WI38 (cell line): ENCODE results near the gene LIPA.

ENCODE experiments used
- H3K4me3 ChIP-seq: 2 replicates; pipeline ENCODE4 v1.5.1; 2011; ENCODE audit warnings: low read depth, mild to moderate bottlenecking, control low read depth, low read length
- TF ChIP-seq, protein P1 (sequence below): IDR thresholded peaks from 2 replicates; pipeline ENCODE4 v1.5.1; 2012; ENCODE audit warnings: low read depth, mild to moderate bottlenecking, control low read depth, low read length

Gene LIPA

DNA sequence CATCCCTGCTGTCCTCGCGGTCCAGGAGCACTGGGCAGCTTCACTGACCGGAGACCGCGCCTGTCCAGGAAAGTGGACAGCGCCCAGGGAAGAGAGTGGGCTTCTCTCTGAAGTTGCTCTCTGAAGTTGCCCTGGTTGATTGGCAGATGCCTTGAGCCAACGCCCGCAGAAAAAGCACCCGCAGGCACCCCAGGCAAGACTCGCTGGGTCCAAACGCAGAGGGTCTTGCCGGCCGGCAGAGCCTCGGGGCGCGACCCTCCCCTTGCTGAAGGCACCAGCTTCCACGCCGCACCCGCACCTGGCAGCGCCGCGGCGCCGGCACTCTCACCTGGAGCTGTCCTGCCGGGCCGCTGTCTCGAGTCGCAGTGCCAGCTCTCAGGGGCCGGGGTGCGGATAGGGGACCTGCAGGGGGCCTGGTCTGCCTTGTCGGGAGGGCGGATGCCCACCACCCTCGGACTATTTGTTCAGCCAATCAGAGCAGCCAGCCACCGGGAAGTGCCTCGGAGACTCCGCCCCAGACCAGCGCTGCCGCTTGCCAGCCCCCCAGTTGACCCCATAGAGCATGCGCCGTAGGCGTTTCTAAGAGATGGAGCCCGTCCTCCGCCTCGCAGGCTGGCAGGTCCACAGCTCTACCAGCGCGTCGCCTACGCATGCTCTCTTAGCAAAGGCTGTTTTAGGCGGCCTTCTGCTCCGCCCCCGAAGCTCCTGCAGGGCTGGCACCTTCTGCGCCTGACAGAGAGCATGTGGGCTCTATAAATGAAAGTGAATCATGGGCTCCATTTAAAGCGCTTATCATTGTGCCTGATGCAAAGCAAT is at the start of gene LIPA:
LIPA (minus strand) TSS at position 367 of the 816 bp plus-strand sequence. CDS start 4,127 bp downstream, outside the sequence.
- peak within 1 kb of the TSS; percentile 78 for H3K4me3 ChIP-seq
- TF ChIP-seq, protein P1, sequence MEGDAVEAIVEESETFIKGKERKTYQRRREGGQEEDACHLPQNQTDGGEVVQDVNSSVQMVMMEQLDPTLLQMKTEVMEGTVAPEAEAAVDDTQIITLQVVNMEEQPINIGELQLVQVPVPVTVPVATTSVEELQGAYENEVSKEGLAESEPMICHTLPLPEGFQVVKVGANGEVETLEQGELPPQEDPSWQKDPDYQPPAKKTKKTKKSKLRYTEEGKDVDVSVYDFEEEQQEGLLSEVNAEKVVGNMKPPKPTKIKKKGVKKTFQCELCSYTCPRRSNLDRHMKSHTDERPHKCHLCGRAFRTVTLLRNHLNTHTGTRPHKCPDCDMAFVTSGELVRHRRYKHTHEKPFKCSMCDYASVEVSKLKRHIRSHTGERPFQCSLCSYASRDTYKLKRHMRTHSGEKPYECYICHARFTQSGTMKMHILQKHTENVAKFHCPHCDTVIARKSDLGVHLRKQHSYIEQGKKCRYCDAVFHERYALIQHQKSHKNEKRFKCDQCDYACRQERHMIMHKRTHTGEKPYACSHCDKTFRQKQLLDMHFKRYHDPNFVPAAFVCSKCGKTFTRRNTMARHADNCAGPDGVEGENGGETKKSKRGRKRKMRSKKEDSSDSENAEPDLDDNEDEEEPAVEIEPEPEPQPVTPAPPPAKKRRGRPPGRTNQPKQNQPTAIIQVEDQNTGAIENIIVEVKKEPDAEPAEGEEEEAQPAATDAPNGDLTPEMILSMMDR: no peak

DNA sequence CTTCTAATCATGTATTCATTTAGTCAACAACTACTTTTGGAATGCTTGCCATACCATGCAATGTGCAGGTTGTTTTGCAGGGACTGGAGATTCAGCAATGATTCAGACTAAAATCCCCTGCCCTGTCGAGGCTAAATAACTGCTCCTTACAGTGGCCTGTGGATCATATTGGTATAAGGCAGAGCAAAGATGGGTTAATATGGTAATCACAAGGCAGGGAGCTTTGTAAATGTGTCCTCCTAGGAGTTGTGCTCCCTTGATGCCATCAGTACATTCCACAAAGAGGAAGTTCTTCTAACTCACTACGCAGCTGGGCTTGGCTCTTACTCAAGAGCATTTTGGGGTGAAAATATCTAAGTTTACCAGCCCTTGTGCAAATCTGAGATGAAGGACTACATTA is 49.7 kb upstream of the LIPA start:
- H3K4me3 ChIP-seq: peak overlapping the region; percentile 60
- TF ChIP-seq, protein P1: no peak

DNA sequence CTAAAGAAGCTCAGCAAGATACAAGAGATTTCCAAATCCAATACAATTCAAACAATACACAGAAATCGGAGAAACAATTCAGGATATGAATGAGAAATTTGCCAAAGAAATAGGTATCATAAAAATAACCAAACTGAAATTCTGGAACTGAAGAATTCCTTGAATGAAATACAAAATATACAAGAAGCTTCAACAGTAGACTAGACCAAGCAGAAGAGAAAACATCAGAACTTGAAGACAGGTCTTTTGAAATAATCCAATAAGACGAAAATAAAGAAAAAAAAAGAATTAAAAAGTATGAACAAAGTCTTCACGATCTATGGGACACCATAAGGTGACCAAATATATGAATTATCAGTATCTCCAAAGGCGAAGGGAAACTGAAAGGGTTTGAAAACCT is 47.5 kb upstream of the LIPA start:
- TF ChIP-seq, protein P1: no peak
- H3K4me3 ChIP-seq: no peak overlapping the region

DNA sequence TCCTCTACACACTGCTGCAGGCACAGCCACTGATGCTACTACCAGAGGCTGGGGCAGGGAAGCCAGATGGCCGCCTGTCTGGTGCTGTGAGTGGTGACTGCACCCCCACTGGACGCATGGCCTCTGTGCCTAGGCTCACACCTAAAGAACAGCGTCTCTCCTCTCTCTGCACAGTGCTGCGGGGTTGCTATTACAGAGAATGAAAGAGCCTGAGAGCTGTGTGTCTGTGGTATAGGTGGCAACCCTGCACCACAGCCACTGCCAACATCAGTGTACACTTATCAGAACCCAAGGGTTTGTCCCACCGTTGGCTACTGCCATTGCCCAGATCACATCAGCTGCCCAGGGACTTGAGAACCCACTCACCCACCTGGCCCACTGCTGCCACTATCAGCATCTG is 46.2 kb upstream of the LIPA start:
- TF ChIP-seq, protein P1: no peak

DNA sequence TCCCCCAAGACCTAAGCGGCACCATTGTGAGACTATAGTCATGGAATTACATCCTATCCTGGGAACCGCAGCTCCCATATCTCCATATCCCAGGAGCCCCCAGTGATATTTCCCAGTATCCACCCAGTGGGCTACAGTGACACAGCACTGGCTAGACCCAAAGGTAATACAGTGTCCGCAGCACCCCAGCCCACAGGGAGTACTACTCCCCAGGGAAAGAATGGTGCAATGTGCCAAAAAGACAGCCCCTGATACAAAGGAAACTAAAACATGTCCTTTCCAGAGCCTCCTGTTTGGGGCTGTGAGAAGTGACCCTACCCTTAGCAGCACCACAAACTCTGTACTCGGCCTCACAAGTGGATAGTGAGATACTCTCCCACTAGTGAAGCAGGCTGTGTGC is 45.8 kb upstream of the LIPA start:
- no peak overlapping the region for H3K4me3 ChIP-seq
- TF ChIP-seq, protein P1: no peak

More for the DNA sequence above, 46.2 kb upstream of the LIPA start:
- no peak overlapping the region for H3K4me3 ChIP-seq

DNA sequence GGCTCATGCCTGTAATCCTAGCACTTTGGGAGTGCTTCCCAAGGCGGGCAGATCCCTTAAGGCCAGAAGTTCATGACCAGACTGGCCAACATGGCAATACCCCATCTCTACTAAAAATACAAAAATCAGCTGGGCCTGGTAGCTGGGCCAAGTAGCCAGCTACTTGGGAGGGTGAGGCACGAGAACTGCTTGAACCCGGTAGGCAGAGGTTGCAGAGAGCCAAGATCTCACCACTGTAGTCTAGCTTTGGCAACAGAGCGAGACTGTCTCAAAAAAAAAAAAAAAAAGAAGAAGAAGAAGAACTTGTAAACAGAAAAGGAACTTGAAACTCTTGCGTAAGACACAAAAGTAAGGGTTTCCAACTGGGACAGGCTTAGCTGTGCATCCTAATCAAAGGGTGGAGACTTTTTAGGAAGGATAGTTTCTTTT is 44.7 kb upstream of the LIPA start:
- TF ChIP-seq, protein P1: no peak
- H3K4me3 ChIP-seq: no peak overlapping the region; the same call in 1 of the 2 replicates

DNA sequence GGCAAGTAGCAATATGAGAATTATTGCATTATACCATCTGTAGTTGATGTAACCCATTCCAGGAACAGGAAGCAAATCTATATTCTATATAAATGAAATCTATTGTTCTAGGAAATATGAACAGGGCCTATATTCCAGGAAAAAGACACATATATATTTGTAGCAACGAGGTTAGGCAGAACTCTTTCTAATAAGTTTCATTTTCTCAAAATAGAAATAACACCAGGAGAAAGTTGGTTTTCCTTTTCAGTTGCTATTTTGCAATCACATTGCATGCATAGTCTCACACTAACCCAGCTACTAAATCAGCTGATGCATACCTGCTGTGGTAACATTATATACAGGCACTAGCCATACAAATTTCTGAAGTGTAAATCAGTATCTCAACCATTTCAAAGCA is 44.0 kb upstream of the LIPA start:
- no peak overlapping the region for H3K4me3 ChIP-seq
- TF ChIP-seq, protein P1: no peak
